Gastrocnemius medialis (tissue), 4 donors: ENCODE data around the gene ZBTB47.

ENCODE experiments used
- POLR2A ChIP-seq, 2 donors: fragments of 450-650 bp; IDR thresholded peaks; one replicate each; pipeline ENCODE4 v1.6.1; 2017; ENCODE audit warnings: antibody characterized with exemption in 2 of 2, mild to moderate bottlenecking in 2 of 2, moderate library complexity in 2 of 2
- TF ChIP-seq, protein P1 (sequence below), 5 experiments: fragments of 450-650 bp in 3 of 5; fragments of 200-600 bp in 2 of 5; sonication (generic) in 2 of 5; IDR thresholded peaks in 4 of 5; conservative IDR thresholded peaks in 1 of 5; 1 replicate in 4 of 5; 2 replicates in 1 of 5; pipeline ENCODE4 v1.5.1; 2016 to 2019; ENCODE audit warnings: antibody characterized with exemption in 5 of 5, mild to moderate bottlenecking in 3 of 5, moderate library complexity in 3 of 5

DNA sequence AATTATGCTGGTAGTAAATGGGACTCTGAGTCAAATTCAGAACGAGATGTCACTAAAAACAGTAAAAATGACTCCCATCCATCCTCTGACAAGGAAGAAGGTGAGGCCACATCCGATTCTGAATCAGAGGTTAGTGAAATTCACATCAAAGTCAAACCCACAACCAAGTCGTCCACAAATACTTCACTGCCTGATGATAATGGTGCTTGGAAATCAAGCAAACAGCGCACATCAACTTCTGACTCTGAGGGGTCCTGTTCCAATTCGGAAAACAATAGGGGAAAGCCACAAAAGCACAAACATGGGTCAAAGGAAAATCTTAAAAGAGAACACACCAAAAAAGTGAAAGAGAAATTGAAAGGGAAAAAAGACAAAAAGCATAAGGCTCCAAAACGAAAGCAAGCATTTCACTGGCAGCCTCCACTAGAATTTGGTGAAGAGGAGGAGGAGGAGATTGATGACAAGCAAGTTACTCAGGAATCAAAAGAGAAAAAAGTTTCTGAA lies 15.1 kb upstream of the ZBTB47 start:
- TF ChIP-seq, protein P1, sequence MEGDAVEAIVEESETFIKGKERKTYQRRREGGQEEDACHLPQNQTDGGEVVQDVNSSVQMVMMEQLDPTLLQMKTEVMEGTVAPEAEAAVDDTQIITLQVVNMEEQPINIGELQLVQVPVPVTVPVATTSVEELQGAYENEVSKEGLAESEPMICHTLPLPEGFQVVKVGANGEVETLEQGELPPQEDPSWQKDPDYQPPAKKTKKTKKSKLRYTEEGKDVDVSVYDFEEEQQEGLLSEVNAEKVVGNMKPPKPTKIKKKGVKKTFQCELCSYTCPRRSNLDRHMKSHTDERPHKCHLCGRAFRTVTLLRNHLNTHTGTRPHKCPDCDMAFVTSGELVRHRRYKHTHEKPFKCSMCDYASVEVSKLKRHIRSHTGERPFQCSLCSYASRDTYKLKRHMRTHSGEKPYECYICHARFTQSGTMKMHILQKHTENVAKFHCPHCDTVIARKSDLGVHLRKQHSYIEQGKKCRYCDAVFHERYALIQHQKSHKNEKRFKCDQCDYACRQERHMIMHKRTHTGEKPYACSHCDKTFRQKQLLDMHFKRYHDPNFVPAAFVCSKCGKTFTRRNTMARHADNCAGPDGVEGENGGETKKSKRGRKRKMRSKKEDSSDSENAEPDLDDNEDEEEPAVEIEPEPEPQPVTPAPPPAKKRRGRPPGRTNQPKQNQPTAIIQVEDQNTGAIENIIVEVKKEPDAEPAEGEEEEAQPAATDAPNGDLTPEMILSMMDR (IDR thresholded peaks at IDR 0.05 in 4 of 5, conservative IDR thresholded peaks at IDR 0.05 in 1 of 5), result no peak
- TF ChIP-seq POLR2A (IDR thresholded peaks at IDR 0.05), result no peak
